ENCODE measurements around the gene RBM12.

- TF ChIP-seq POLR2A (IDR thresholded peaks at IDR 0.05; ENCODE audit: low read length): no peak
- TF ChIP-seq GATA1 (IDR thresholded peaks at IDR 0.05; ENCODE audit: low read depth, low read length): no peak
Observed at GRCh38 chr20:35617397-35618262, 47.1 kb downstream of the RBM12 start.
